HEK293T (cell line): ENCODE data around the gene REN.

Experiments
- CTCF ChIA-PET: fragments of 350-600 bp; formaldehyde crosslinking; extraction: SDS; loops from one replicate; lab custom pipeline; 2021; ENCODE audit warnings: antibody characterized with exemption, inconsistent platforms; lab: Yijun Ruan, JAX
- POLR2A ChIA-PET: fragments of 350-600 bp; formaldehyde crosslinking; extraction: SDS; loops from one replicate; lab custom pipeline; 2020; ENCODE audit warnings: antibody characterized with exemption, inconsistent platforms; lab: Yijun Ruan, JAX
- DNase-seq: peaks from one replicate; pipeline ENCODE4 v3.0.0; 2012; ENCODE audit warnings: mixed read lengths; ENCODE audit errors: extremely low spot score
- ARNT ChIP-seq: fragments of 450-650 bp; IDR thresholded peaks from 2 replicates; pipeline ENCODE4 v1.6.1; 2017; ENCODE audit warnings: mild to moderate bottlenecking
- BHLHE40 ChIP-seq: fragments of 450-650 bp; IDR thresholded peaks from 2 replicates; pipeline ENCODE4 v1.6.1; 2016; ENCODE audit warnings: mild to moderate bottlenecking, moderate library complexity, borderline replicate concordance
- CTBP1 ChIP-seq: fragments of 450-650 bp; IDR thresholded peaks from 2 replicates; pipeline ENCODE4 v1.6.1; 2016; ENCODE audit warnings: borderline replicate concordance
- ELF4 ChIP-seq: fragments of 450-650 bp; IDR thresholded peaks from 2 replicates; pipeline ENCODE4 v1.6.1; 2017; ENCODE audit warnings: antibody characterized with exemption
- FOXA1 ChIP-seq: fragments of 450-650 bp; IDR thresholded peaks from 2 replicates; pipeline ENCODE4 v1.6.1; 2016; ENCODE audit warnings: mild to moderate bottlenecking
- FOXK2 ChIP-seq: fragments of 450-650 bp; IDR thresholded peaks from 2 replicates; pipeline ENCODE4 v1.6.1; 2016; ENCODE audit warnings: mild to moderate bottlenecking
- FOXM1 ChIP-seq: fragments of 450-650 bp; IDR thresholded peaks from 2 replicates; pipeline ENCODE4 v1.6.1; 2017; ENCODE audit warnings: mild to moderate bottlenecking, borderline replicate concordance
- HDGF ChIP-seq: fragments of 450-650 bp; IDR thresholded peaks from 2 replicates; pipeline ENCODE4 v1.6.1; 2017; ENCODE audit warnings: antibody characterized with exemption, borderline replicate concordance
- L3MBTL2 ChIP-seq: fragments of 450-650 bp; conservative IDR thresholded peaks from 2 replicates; pipeline ENCODE4 v1.6.1; 2016; ENCODE audit warnings: mild to moderate bottlenecking
- LEF1 ChIP-seq: fragments of 450-650 bp; IDR thresholded peaks from 2 replicates; pipeline ENCODE4 v1.6.1; 2017; ENCODE audit warnings: mild to moderate bottlenecking, borderline replicate concordance
- NFRKB ChIP-seq: fragments of 450-650 bp; IDR thresholded peaks from 2 replicates; pipeline ENCODE4 v1.6.1; 2016; ENCODE audit warnings: mild to moderate bottlenecking, moderate library complexity
- PKNOX1 ChIP-seq: fragments of 450-650 bp; IDR thresholded peaks from 2 replicates; pipeline ENCODE4 v1.6.1; 2016
- SP1 ChIP-seq: fragments of 450-650 bp; IDR thresholded peaks from 2 replicates; pipeline ENCODE4 v1.6.1; 2017
- SUZ12 ChIP-seq: fragments of 450-650 bp; IDR thresholded peaks from 2 replicates; pipeline ENCODE4 v1.6.1; 2016; ENCODE audit warnings: mild to moderate bottlenecking
- TARDBP ChIP-seq: fragments of 450-650 bp; IDR thresholded peaks from 2 replicates; pipeline ENCODE4 v1.6.1; 2016
- ZNF384 ChIP-seq: fragments of 450-650 bp; IDR thresholded peaks from 2 replicates; pipeline ENCODE4 v1.6.1; 2016

The REN gene

DNA sequence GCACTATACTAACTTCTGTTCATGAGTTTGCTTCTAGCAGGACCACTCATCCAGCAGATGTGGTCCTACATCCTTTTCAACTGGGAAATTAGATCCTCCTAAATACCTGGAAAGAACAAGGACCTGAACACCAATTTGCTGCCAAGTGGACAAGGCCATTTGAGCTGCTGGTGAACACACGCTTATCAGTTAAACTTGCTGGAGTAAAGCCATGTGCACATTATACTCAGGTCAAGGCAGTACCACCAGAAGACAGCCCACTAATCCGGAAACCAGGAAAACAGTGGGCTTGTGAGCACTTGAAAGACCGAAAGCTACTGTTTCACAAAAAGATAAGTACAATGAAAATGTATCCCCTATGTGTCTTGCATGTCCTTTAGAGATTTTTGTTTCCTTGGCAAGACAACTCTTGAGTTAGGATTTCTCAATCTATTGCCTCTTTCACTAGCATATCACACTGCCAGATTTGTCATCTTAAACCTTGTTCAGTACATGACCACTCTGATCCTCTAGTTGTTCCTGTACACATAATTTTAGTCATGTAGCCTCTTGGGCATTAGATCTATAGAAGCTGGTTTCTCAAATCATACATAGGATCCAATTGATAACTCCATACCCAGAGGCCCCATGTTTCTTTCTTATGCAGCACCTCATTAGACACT lies 4.5 kb upstream of the REN start:
- POLR2A ChIA-PET, result no interaction called here
- no peak for TF ChIP-seq CTBP1
- no peak for TF ChIP-seq SP1
- TF ChIP-seq ELF4, result no peak
- no peak for TF ChIP-seq FOXM1
- DNase-seq, result no peak
- CTCF ChIA-PET, result no interaction called here

- POLR2A ChIA-PET, result no interaction called here
- CTCF ChIA-PET, result no interaction called here
- TF ChIP-seq LEF1, result no peak
- TF ChIP-seq SUZ12, result no peak
- TF ChIP-seq CTBP1, result no peak
- TF ChIP-seq HDGF, result no peak
- no peak for TF ChIP-seq ELF4
- TF ChIP-seq FOXA1, result no peak
- no peak for TF ChIP-seq TARDBP
- no peak for TF ChIP-seq NFRKB
- TF ChIP-seq PKNOX1, result no peak
- no peak for TF ChIP-seq SP1
- TF ChIP-seq ARNT, result no peak
- TF ChIP-seq L3MBTL2, result no peak
- no peak for TF ChIP-seq FOXM1
- TF ChIP-seq BHLHE40, result no peak
- TF ChIP-seq ZNF384, result no peak
- no peak for TF ChIP-seq FOXK2
- no peak for DNase-seq
These were observed 3.7 kb upstream of the REN start for GRCh38 chr1:204169858-204170257.

- POLR2A ChIA-PET, result interaction anchor here (1.1 to 1.4 kb wide), 2 partner anchors 16 to 193 kb away, joined by 3 to 5 read pairs; partner anchors contain the start of gene ETNK2
- TF ChIP-seq HDGF (no peak), TARDBP (no peak), FOXM1 (no peak), FOXA1 (no peak), SP1 (no peak), ZNF384 (no peak), ARNT (no peak), LEF1 (no peak), ELF4 (no peak), FOXK2 (no peak), BHLHE40 (no peak), PKNOX1 (no peak)
- DNase-seq, result no peak
- CTCF ChIA-PET, result interaction anchor here (0.9 to 1.2 kb wide), 3 partner anchors 30 to 196 kb away, joined by 3 to 4 read pairs (median 3); no protein-coding TSS in a partner anchor
These were observed 1.6 kb upstream of the REN start for GRCh38 chr1:204167730-204168129.

- ChIA-PET POLR2A (interaction anchor here (1.5 kb wide), 1 partner anchor 201 kb away, joined by 3 read pairs; no protein-coding TSS in a partner anchor), CTCF (interaction anchor here (0.6 to 2.6 kb wide), 18 partner anchors 27 to 339 kb away, joined by 3 to 18 read pairs (median 4); no protein-coding TSS in a partner anchor)
- TF ChIP-seq SUZ12, result no peak
- no peak for TF ChIP-seq CTBP1
- TF ChIP-seq PKNOX1, result peak; percentile 37
- peak; percentile 93 for DNase-seq
These were observed 3.6 kb downstream of the REN start for GRCh38 chr1:204162494-204163074.

DNA sequence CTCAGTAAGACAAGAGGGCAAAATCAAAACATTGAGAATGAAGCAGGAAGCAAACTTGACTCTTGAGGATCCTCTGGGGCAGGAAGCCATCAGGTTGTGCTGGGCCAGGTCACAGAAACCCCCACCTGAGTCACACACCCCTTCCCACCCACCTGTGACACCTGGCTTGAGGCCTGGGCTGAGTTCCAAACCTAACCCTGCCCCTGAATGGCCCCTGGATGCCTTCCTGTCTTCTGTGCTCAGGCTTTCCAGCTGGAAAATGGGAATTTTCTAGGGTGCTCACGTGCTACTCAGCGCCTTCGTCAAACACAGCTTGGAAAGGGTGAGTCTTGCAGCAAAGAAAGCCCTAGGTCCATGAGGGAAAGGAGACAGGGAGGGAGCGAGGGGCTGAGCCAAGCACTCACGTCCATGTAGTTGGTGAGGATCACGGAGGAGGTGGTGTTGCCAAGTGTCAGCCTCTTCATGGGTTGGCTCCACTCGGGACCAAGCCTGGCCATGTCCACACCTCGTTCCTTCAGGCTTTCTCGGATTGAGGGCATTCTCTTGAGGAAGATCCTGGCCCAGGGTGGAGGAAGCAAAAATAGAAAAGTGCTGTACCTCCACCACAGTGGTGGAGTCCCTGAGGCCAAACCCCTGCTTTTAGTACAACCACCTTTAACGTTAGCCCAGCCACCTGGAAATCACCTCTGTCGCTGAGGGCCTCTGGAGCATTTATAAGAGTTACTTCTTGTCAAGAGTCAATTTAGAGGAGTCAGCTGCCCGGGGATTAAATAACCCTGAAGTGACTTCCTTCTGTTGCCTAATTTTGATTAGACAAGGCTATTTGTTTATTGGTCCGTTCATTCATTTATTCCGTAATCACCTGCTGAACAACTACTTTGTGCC lies 4.3 kb downstream of the REN start:
- TF ChIP-seq FOXK2, result no peak
- TF ChIP-seq NFRKB, result no peak
- TF ChIP-seq HDGF, result no peak
- no peak for DNase-seq
- CTCF ChIA-PET, result interaction anchor here (0.5 to 2.6 kb wide), 9 partner anchors 32 to 339 kb away, joined by 3 to 18 read pairs (median 4); no protein-coding TSS in a partner anchor
- POLR2A ChIA-PET, result interaction anchor here (1.5 kb wide), 1 partner anchor 202 kb away, joined by 3 read pairs; no protein-coding TSS in a partner anchor

GRCh38 chr1:204157962-204158361 lies 8.2 kb downstream of the REN start:
- no peak for DNase-seq
- TF ChIP-seq FOXM1 (no peak), HDGF (no peak), TARDBP (no peak), BHLHE40 (no peak), ELF4 (no peak), SUZ12 (no peak), ZNF384 (no peak), L3MBTL2 (no peak), CTBP1 (no peak), FOXK2 (no peak), FOXA1 (no peak)
- POLR2A ChIA-PET, result interaction anchor here (0.6 kb wide), 1 partner anchor 58 kb away, joined by 3 read pairs; no protein-coding TSS in a partner anchor
- CTCF ChIA-PET, result interaction anchor here (0.6 kb wide), 1 partner anchor 171 kb away, joined by 3 read pairs; no protein-coding TSS in a partner anchor
